Measurements from ENCODE around the gene ANKRD28.

The ANKRD28 gene

DNA sequence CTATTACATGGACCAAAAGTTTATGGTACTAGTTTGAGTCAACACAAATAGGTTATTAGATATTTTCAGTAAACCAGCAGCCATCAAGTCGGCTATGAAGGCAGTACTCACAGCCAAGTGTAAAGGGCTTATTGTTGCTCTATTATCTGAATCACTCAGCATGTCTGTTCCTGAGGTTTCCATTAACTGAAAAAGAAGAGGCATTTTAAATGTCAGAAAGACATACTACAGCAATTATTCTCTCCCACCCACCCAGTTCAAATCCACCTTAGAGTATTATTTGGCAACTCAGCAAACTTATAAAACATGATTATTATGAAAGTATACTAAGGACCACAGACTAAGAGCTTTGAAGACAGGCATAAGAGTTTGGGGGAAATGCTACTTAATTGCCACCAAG lies 103.2 kb downstream of the ANKRD28 start:
- Histone ChIP-seq H4K20me1 (ENCODE audit: insufficient read depth) (no peaks in the 10 kb centered on the region), H3K36me3 (ENCODE audit: insufficient read depth) (no peaks in the 10 kb centered on the region)

DNA sequence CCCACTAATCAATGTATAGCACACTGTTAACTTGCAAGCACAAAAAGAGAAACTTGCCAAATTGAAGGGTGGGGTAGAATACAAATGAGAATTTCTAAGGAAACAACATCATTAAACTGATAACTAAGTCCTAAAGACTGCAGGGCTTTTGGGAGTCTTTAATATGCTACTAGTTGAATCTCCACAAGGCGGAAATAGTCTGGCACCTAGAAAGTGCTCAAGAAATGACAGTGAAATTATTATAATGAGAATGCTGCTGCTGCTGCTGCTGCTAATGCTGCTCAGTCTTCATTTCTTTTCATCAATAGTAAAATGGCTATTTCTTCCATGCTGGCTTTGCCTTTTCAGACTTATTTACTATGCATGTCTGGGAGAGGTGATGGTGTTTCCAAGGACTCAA lies 104.4 kb downstream of the ANKRD28 start:
- no peak overlapping the region for H3K4me3 ChIP-seq (IDR thresholded peaks at IDR 0.05; ENCODE audit: insufficient read depth, low read depth, low read length)
- H3K4me2 ChIP-seq = no peak overlapping the region
- H3K9ac ChIP-seq = no peak overlapping the region
- H2AFZ ChIP-seq (ENCODE audit: low read depth) = no peak overlapping the region
- no peaks in the 10 kb centered on the region for H3K4me1 ChIP-seq (ENCODE audit: low read depth, poor library complexity, severe bottlenecking)
- no peak overlapping the region for H3K27ac ChIP-seq
- H3K36me3 ChIP-seq (ENCODE audit: insufficient read depth) = no peaks in the 10 kb centered on the region
- TF ChIP-seq, protein P1, sequence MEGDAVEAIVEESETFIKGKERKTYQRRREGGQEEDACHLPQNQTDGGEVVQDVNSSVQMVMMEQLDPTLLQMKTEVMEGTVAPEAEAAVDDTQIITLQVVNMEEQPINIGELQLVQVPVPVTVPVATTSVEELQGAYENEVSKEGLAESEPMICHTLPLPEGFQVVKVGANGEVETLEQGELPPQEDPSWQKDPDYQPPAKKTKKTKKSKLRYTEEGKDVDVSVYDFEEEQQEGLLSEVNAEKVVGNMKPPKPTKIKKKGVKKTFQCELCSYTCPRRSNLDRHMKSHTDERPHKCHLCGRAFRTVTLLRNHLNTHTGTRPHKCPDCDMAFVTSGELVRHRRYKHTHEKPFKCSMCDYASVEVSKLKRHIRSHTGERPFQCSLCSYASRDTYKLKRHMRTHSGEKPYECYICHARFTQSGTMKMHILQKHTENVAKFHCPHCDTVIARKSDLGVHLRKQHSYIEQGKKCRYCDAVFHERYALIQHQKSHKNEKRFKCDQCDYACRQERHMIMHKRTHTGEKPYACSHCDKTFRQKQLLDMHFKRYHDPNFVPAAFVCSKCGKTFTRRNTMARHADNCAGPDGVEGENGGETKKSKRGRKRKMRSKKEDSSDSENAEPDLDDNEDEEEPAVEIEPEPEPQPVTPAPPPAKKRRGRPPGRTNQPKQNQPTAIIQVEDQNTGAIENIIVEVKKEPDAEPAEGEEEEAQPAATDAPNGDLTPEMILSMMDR (conservative IDR thresholded peaks at IDR 0.05; ENCODE audit: low read depth, low read length) = no peak
- H3K79me2 ChIP-seq (ENCODE audit: insufficient read depth, low read depth) = no peaks in the 10 kb centered on the region
- H3K27me3 ChIP-seq (ENCODE audit: insufficient read depth, low read depth) = no peaks in the 10 kb centered on the region
- H4K20me1 ChIP-seq (ENCODE audit: insufficient read depth) = no peaks in the 10 kb centered on the region

More for the DNA sequence above, 103.2 kb downstream of the ANKRD28 start:
- Histone ChIP-seq H2AFZ (ENCODE audit: low read depth) (no peak overlapping the region), H3K79me2 (ENCODE audit: insufficient read depth, low read depth) (no peaks in the 10 kb centered on the region), H3K4me1 (ENCODE audit: low read depth, poor library complexity, severe bottlenecking) (no peaks in the 10 kb centered on the region), H3K27ac (no peak overlapping the region), H3K9ac (no peak overlapping the region), H3K4me2 (no peak overlapping the region), H3K4me3 (IDR thresholded peaks at IDR 0.05; ENCODE audit: insufficient read depth, low read depth, low read length) (no peak overlapping the region), H3K27me3 (ENCODE audit: insufficient read depth, low read depth) (no peaks in the 10 kb centered on the region)
- TF ChIP-seq, protein P1 (conservative IDR thresholded peaks at IDR 0.05; ENCODE audit: low read depth, low read length) = no peak

DNA sequence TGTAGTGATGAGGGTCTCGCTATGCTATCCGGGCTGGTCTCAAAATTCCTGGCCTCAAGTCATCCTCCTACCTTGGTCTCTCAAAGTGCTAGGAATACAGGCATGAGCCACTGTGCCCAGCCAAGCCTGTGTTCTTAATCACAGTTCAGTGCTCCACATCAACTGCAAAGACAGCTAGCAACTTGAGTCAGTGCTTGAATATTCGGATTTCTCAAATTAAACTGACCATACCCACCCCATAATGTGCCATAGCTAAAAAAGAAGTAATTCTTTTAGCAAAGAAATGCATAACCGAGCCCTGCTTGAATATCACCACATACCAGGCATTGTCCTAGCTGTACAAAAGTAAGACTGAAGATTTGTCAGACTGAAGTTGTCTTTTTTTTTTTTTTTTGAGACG lies 107.0 kb downstream of the ANKRD28 start:
- H3K27ac ChIP-seq = no peak overlapping the region
- no peaks in the 10 kb centered on the region for H3K27me3 ChIP-seq (ENCODE audit: insufficient read depth, low read depth)
- TF ChIP-seq, protein P1 (conservative IDR thresholded peaks at IDR 0.05; ENCODE audit: low read depth, low read length) = no peak
- no peaks in the 10 kb centered on the region for H3K36me3 ChIP-seq (ENCODE audit: insufficient read depth)
- H3K4me2 ChIP-seq = no peak overlapping the region
- H3K4me3 ChIP-seq (IDR thresholded peaks at IDR 0.05; ENCODE audit: insufficient read depth, low read depth, low read length) = no peak overlapping the region
- H4K20me1 ChIP-seq (ENCODE audit: insufficient read depth) = no peaks in the 10 kb centered on the region
- no peaks in the 10 kb centered on the region for H3K79me2 ChIP-seq (ENCODE audit: insufficient read depth, low read depth)
- no peak overlapping the region for H2AFZ ChIP-seq (ENCODE audit: low read depth)
- no peaks in the 10 kb centered on the region for H3K4me1 ChIP-seq (ENCODE audit: low read depth, poor library complexity, severe bottlenecking)
- H3K9ac ChIP-seq = no peak overlapping the region

DNA sequence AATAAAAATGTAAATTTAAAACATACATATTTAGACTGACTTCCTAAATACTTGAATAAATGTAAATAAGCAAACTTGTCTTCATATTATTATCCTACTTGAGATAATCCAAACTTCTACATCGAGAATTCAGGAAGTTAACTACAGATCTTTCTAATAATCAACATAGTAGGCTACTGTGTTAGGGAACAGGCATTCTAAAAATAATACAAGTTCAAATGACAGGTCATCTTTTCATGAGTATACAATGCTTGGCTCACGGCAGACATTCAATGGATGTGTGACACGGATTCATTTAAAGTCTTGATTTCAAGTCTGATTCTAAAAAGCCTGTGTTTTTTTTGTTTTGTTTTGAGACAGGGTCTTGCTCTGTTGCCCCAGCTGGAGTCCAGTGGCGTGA lies 107.5 kb downstream of the ANKRD28 start:
- H2AFZ ChIP-seq (ENCODE audit: low read depth) = no peak overlapping the region
- TF ChIP-seq, protein P1 (conservative IDR thresholded peaks at IDR 0.05; ENCODE audit: low read depth, low read length) = no peak
- no peak overlapping the region for H3K4me2 ChIP-seq
- H3K27me3 ChIP-seq (ENCODE audit: insufficient read depth, low read depth) = no peaks in the 10 kb centered on the region
- H3K36me3 ChIP-seq (ENCODE audit: insufficient read depth) = no peaks in the 10 kb centered on the region
- no peaks in the 10 kb centered on the region for H4K20me1 ChIP-seq (ENCODE audit: insufficient read depth)
- no peak overlapping the region for H3K9ac ChIP-seq
- no peaks in the 10 kb centered on the region for H3K4me1 ChIP-seq (ENCODE audit: low read depth, poor library complexity, severe bottlenecking)
- H3K27ac ChIP-seq = no peak overlapping the region
- no peak overlapping the region for H3K4me3 ChIP-seq (IDR thresholded peaks at IDR 0.05; ENCODE audit: insufficient read depth, low read depth, low read length)
- H3K79me2 ChIP-seq (ENCODE audit: insufficient read depth, low read depth) = no peaks in the 10 kb centered on the region
